Osteoblast (primary cell): ENCODE data around the gene PLEKHG4. TPM values are rescaled to one million over a fixed set of nuclear protein-coding genes. Genes with fewer than 3 reads are reported as not detected.

Experiments used
- DNase-seq: peaks from one replicate; pipeline ENCODE4 v3.0.0; 2011; ENCODE audit warnings: low spot score, mixed read lengths; ENCODE audit not compliant: insufficient read length; ENCODE audit errors: missing footprints
- H2AFZ ChIP-seq: 2 replicates; pipeline ENCODE4 v1.6.0; 2011; ENCODE audit warnings: mild to moderate bottlenecking, low read length
- H3K27ac ChIP-seq: 2 replicates; pipeline ENCODE4 v1.5.1; 2011; ENCODE audit warnings: mild to moderate bottlenecking, low read depth, low read length, moderate library complexity
- H3K27me3 ChIP-seq: 2 replicates; pipeline ENCODE4 v1.6.0; 2012; ENCODE audit warnings: mild to moderate bottlenecking, control low read depth, inconsistent platforms, low read length, moderate library complexity; ENCODE audit not compliant: insufficient read depth
- H3K36me3 ChIP-seq: 2 replicates; pipeline ENCODE4 v1.5.1; 2011; ENCODE audit warnings: mild to moderate bottlenecking, low read length, control low read depth, moderate library complexity; ENCODE audit not compliant: insufficient read depth
- H3K4me1 ChIP-seq: 2 replicates; pipeline ENCODE4 v1.5.1; 2011; ENCODE audit warnings: mild to moderate bottlenecking, low read length, control low read depth, moderate library complexity; ENCODE audit not compliant: insufficient read depth
- H3K4me2 ChIP-seq: 2 replicates; pipeline ENCODE4 v1.6.0; 2011; ENCODE audit warnings: mild to moderate bottlenecking, low read length; ENCODE audit not compliant: insufficient read depth
- H3K4me3 ChIP-seq: fragments of 200-600 bp; sonication (generic); 3 replicates; pipeline ENCODE4 v1.5.1; 2012; ENCODE audit warnings: mild to moderate bottlenecking, low read length, inconsistent platforms; ENCODE audit not compliant: insufficient read depth
- H3K79me2 ChIP-seq: 2 replicates; pipeline ENCODE4 v1.6.0; 2012; ENCODE audit warnings: mild to moderate bottlenecking, low read length, control low read depth, inconsistent platforms; ENCODE audit not compliant: insufficient read depth
- H3K9me3 ChIP-seq: 2 replicates; pipeline ENCODE4 v1.5.1; 2011; ENCODE audit warnings: low read depth, low read length, control low read depth
- H4K20me1 ChIP-seq: 2 replicates; pipeline ENCODE4 v1.6.0; 2012; ENCODE audit warnings: mild to moderate bottlenecking, low read length, control low read depth; ENCODE audit not compliant: insufficient read depth
- CTCF ChIP-seq: IDR thresholded peaks from 2 replicates; pipeline ENCODE4 v1.5.1; 2011; ENCODE audit warnings: mild to moderate bottlenecking, low read depth, low read length, moderate library complexity; ENCODE audit errors: extremely low read depth
- total RNA-seq: library from RNA; depleted of rRNA; stranded (reverse); fragments of >200 nt; gene quantifications from 2 replicates; pipeline ENCODE4 v1.2.3, GENCODE V29; 2012

PLEKHG4 gene
- total RNA-seq, 1 donor = 41.6 TPM

- Histone ChIP-seq H4K20me1 (peaks cover 8% of the 10 kb centered on the region), H3K4me2 (peak overlapping the region; percentile 39), H3K9me3 (no peaks in the 10 kb centered on the region), H2AFZ (no peak overlapping the region), H3K27me3 (no peaks in the 10 kb centered on the region), H3K36me3 (peaks cover 42% of the 10 kb centered on the region), H3K4me1 (peaks cover 58% of the 10 kb centered on the region), H3K79me2 (peaks cover 68% of the 10 kb centered on the region), H3K4me3 (no peak overlapping the region), H3K27ac (peak overlapping the region; percentile 73)
- TF ChIP-seq CTCF = no peak
- DNase-seq = peak; percentile 90
These were observed 38.8 kb upstream of the PLEKHG4 start for GRCh38 chr16:67240506-67240905.

- peak overlapping the region; percentile 39 for H3K4me2 ChIP-seq
- peaks cover 67% of the 10 kb centered on the region for H3K79me2 ChIP-seq
- peaks cover 61% of the 10 kb centered on the region for H3K4me1 ChIP-seq
- H4K20me1 ChIP-seq = peaks cover 5% of the 10 kb centered on the region
- peak overlapping the region; percentile 45 for H2AFZ ChIP-seq
- peak; percentile 98 for DNase-seq
- H3K27me3 ChIP-seq = no peaks in the 10 kb centered on the region
- peaks cover 35% of the 10 kb centered on the region for H3K36me3 ChIP-seq
- peak overlapping the region; percentile 3 for H3K4me3 ChIP-seq
- no peak for TF ChIP-seq CTCF
- H3K27ac ChIP-seq = peak overlapping the region; percentile 73
- no peaks in the 10 kb centered on the region for H3K9me3 ChIP-seq
These were observed 38.1 kb upstream of the PLEKHG4 start for GRCh38 chr16:67241008-67241900.

- TF ChIP-seq CTCF = no peak
- peaks cover 68% of the 10 kb centered on the region for H3K79me2 ChIP-seq
- no peaks in the 10 kb centered on the region for H3K9me3 ChIP-seq
- H3K36me3 ChIP-seq = peaks cover 28% of the 10 kb centered on the region
- no peak overlapping the region for H2AFZ ChIP-seq
- peaks cover 58% of the 10 kb centered on the region for H3K4me1 ChIP-seq
- H3K4me2 ChIP-seq = peak overlapping the region; percentile 24
- no peaks in the 10 kb centered on the region for H3K27me3 ChIP-seq
- peaks cover 5% of the 10 kb centered on the region for H4K20me1 ChIP-seq
- peak; percentile 45 for DNase-seq
- no peak overlapping the region for H3K4me3 ChIP-seq
- H3K27ac ChIP-seq = peak overlapping the region; percentile 73
These were observed 37.1 kb upstream of the PLEKHG4 start for GRCh38 chr16:67242138-67242730.

- Histone ChIP-seq H3K27me3 (no peaks in the 10 kb centered on the region), H3K79me2 (peaks cover 58% of the 10 kb centered on the region), H3K4me1 (peaks cover 68% of the 10 kb centered on the region), H3K27ac (peak overlapping the region; percentile 61), H2AFZ (no peak overlapping the region), H3K9me3 (no peaks in the 10 kb centered on the region), H3K4me3 (no peak overlapping the region), H4K20me1 (peaks cover 5% of the 10 kb centered on the region), H3K4me2 (peak overlapping the region; percentile 84), H3K36me3 (peaks cover 16% of the 10 kb centered on the region)
- no peak for TF ChIP-seq CTCF
- peak; percentile 25 for DNase-seq
These were observed 35.9 kb upstream of the PLEKHG4 start for GRCh38 chr16:67243481-67243880.
